GM12875 (cell line): Measurements from ENCODE around the gene RAB28.

Experiments used
- H3K4me3 ChIP-seq: one replicate; pipeline ENCODE4 v1.5.1; 2011; ENCODE audit warnings: low read depth, low read length, control low read depth
- TF ChIP-seq, protein P1 (sequence below): IDR thresholded peaks from 2 replicates; pipeline ENCODE4 v1.5.1; 2011; ENCODE audit warnings: low read depth, mild to moderate bottlenecking, control low read depth, inconsistent platforms, low read length, moderate library complexity, borderline replicate concordance; ENCODE audit not compliant: insufficient read depth

The RAB28 gene

DNA sequence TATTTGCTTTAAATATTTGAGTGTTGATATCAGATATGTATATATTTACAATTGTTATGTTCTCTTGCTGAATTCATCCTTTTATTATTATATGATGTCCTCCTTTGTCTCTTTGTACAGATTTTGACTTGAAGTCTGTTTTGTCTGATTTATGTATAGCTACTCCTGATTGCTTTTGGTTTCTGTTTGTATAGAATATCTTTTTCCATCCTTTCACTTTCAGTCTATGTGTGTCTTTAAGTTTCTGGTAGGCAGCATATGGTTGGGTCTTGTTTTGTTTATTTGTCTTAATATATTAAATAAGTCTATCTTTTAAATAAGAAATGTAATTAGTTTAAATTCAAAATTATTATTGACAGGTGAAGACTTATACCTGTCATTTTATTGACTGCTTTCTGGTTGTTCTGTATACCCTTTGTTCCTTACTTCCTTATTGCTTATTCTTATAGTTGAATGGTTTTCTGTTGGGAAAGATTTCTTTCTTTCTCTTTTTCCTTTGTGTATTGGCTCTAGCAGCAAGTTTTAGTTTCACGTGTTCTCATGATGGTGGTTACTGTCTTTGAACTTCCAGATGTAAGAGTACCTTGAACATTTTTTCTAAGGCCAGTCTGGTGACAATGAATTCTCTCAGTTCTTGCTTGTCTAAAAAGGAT is 31.1 kb downstream of the RAB28 start:
- TF ChIP-seq, protein P1, sequence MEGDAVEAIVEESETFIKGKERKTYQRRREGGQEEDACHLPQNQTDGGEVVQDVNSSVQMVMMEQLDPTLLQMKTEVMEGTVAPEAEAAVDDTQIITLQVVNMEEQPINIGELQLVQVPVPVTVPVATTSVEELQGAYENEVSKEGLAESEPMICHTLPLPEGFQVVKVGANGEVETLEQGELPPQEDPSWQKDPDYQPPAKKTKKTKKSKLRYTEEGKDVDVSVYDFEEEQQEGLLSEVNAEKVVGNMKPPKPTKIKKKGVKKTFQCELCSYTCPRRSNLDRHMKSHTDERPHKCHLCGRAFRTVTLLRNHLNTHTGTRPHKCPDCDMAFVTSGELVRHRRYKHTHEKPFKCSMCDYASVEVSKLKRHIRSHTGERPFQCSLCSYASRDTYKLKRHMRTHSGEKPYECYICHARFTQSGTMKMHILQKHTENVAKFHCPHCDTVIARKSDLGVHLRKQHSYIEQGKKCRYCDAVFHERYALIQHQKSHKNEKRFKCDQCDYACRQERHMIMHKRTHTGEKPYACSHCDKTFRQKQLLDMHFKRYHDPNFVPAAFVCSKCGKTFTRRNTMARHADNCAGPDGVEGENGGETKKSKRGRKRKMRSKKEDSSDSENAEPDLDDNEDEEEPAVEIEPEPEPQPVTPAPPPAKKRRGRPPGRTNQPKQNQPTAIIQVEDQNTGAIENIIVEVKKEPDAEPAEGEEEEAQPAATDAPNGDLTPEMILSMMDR = no peak
- no peak overlapping the region for H3K4me3 ChIP-seq

DNA sequence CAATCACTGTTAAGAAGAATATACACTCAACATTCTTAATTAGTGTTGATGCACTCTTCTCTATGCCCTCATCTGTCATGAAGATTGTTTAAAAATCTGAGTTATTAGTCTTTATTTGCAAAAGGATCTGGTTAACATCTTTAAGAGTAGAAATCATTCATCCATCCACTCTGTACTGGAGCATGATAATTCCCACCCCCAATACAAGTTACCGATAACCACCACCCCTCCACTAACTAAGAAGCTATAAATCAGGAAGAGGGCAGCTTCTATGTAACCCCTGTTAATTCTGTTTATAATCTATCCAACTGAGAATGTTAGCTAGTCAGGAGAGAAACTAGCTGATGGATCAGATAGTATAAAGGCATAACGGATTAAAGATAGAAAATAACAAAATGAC is 34.5 kb downstream of the RAB28 start:
- no peak overlapping the region for H3K4me3 ChIP-seq
- TF ChIP-seq, protein P1 = no peak

DNA sequence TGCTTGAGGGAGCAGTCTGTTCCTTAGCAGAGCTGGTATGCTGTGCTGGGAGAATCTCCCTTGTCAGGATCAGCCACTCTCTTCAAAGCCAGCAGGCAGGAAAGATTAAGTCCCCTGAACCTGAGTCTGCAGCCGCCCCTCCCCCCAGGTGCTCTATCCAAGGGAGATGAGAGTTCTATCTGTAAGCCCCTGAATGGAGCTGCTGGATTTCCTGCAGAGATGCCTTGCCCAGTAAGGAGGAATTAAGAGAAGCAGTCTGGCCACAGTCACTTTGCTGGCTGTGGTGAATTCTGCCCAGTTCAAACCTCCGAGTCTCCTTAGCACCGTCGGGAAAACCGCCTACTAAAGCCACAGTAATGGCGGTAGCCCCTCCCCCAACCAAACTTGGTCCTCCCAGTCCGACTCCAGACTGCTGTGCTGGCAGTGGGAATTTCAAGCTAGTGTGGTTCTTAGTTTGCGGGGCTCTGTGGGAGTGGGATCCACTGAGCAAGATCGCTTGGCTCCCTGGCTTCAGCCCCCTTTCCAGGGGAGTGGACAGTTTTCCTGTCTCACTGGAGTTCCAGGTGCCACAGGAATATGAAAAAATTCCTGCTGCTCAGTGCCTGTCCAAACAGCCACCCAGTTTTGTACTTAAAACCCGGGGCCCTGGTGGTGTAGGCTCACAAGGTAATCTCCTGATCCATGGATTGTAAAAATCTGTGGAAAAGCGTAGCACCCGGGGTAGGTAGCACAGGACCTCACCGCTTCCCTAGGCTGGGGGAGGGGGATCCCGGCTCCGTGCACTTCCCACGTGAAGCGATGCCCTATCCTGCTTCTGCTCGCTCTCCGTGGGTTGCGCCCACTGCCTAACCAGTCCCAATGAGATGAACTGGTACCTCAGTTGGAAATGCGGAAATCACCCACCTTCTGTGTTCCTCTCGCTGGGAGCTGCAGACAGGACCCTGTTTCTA is 38.0 kb downstream of the RAB28 start:
- TF ChIP-seq, protein P1 = no peak
- H3K4me3 ChIP-seq = no peak overlapping the region

DNA sequence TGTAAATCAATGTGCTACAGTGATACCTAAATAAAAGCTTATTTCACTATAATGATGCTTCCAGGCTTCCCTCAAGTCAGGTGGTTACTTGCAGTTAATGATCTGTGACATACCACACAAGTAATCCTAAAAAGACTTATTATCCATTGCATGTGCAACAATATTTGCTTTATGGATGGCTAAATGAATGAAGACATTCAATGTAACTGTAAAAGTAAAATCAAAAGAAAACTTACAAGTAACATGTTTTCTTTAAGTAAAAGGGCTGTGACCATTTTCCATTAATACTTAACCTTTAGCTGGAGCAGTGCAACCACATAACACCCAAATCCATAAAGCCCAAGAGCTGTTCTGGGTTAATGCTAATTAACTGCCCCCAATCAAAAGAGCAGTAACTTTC is 42.6 kb downstream of the RAB28 start:
- TF ChIP-seq, protein P1 = no peak
- H3K4me3 ChIP-seq = no peak overlapping the region

DNA sequence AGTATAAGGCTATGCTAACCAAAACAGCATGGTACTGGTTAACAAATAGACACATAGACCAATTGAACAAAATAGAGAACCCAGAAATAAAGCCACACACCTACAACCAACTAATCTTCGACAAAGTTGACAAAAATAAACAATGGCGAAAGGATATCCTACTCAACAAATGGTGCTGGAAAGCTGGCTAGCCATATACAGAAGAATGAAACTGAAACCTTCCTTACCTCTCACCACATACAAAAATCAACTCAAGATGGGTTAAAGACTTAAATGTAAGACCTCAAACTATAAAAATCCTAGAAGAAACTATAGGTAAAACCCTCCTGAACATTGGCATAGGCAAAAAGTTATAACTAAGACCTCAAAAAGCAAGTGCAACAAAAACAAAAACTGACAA is 47.2 kb downstream of the RAB28 start:
- TF ChIP-seq, protein P1 = no peak
- no peak overlapping the region for H3K4me3 ChIP-seq

DNA sequence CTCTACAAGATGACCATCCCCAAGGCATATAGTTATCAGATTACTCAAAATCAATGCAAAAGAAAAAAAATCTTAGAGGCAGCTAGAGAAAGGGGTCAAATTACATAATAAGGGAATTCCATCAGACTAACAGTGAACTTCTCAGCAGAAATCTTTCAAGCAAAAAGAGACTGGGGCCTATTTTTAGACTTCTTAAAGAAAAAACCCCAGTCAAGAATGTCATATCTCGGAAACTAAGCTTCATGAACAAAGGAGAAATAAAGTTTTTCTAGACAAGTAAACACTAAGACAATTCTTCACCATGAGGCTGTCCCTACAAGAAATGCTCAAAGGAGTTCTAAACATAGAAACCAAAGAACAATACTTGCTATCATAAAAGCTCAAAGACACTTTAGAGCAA is 51.7 kb downstream of the RAB28 start:
- no peak overlapping the region for H3K4me3 ChIP-seq
- TF ChIP-seq, protein P1 = no peak
